HG03159 (cell line): ENCODE data around the gene GDF3.
"Not testable (repeated sequence)": the region's sequence is repeated elsewhere in the genome, so short reads cannot be mapped to it uniquely, and the experiment has no call there.

Experiments
- ATAC-seq: cut with Tn5 transposase; IDR thresholded peaks from one replicate; pipeline ENCODE4 v1.9.1; 2021; ENCODE audit warnings: mild to moderate bottlenecking, moderate library complexity; ENCODE audit not compliant: unreplicated experiment

Gene GDF3

DNA sequence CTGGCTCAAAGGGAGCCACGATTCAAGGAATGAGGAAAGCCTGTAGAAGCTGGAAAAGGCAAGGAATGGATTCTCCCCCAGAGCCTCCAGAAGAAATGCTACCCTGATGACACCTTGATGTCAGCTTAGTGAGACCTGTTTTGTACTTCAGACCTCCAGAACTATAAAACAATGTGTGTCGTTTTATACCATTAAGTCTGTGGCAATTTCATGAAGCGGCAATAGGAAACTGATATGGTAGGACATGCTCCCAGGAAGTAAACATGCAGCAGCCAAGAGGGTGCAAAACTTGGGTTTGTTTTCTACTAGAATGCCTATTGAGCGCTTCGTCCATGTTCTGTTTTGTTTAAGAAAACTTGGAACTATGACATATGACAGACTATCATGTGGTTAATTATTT lies 27.4 kb downstream of the GDF3 start:
- no peak for ATAC-seq

GRCh38 chr12:7667125-7667524 lies 28.4 kb downstream of the GDF3 start:
- no peak for ATAC-seq

DNA sequence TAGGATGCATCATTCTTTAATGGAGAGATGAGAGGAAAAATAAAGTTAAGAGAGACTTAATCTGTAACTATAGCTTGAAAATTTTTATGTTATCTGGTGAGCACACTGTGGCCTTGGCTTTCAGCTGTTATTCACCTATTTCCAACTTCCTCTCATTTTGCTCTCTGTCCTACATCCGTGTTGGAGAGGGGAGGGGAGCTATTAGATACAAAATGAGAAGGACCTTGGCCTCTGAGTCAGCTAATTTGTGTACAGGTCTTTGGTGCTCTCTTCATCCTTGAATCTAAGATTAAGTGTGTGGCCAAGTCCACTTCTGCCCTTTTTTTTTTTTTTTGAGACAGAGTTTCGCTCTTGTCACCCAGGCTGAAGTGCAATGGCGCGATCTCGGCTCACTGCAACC lies 29.0 kb downstream of the GDF3 start:
- no peak for ATAC-seq

DNA sequence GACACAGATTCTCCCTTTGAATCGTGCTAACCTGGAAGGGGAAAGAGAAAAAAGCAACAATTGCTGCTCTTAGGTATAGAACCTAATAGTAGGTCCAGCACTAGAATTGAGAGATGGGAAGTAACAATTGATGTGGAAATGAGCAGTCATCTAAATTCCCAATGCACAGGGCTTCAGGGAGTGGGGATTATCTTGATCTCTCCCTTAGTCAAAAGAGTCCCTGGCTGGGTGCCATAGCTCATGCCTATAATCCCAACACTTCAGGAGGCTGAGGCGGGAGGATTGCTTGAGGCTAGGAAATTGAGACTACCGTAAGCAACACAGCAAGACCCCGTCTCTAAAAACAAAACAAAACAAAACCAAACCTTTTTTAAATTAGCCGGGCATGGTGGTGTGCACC lies 33.8 kb downstream of the GDF3 start:
- no peak for ATAC-seq

GRCh38 chr12:7656121-7656520 lies 39.5 kb downstream of the GDF3 start:
- no peak for ATAC-seq

DNA sequence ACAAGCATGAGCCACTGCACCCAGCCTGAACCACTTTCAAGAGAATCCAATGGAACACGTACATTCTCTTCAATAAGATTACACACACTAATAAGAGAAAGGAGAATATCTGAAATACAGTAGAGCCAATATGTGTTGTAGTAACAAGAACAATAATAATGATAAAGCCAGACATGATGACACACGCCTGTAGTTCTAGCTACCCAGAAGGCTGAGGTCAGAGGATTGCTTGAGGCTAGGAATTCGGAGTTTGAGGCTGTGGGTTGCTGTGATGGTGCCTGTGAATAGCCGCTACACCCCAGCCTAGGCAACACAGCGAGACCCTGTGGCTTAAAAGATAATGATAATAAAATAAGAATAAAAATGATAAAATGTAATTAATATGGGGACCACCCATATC lies 45.5 kb downstream of the GDF3 start:
- ATAC-seq = no peak

GRCh38 chr12:7647071-7647470 lies 48.5 kb downstream of the GDF3 start:
- no peak for ATAC-seq

GRCh38 chr12:7646178-7646475 lies 49.4 kb downstream of the GDF3 start:
- ATAC-seq = no peak

DNA sequence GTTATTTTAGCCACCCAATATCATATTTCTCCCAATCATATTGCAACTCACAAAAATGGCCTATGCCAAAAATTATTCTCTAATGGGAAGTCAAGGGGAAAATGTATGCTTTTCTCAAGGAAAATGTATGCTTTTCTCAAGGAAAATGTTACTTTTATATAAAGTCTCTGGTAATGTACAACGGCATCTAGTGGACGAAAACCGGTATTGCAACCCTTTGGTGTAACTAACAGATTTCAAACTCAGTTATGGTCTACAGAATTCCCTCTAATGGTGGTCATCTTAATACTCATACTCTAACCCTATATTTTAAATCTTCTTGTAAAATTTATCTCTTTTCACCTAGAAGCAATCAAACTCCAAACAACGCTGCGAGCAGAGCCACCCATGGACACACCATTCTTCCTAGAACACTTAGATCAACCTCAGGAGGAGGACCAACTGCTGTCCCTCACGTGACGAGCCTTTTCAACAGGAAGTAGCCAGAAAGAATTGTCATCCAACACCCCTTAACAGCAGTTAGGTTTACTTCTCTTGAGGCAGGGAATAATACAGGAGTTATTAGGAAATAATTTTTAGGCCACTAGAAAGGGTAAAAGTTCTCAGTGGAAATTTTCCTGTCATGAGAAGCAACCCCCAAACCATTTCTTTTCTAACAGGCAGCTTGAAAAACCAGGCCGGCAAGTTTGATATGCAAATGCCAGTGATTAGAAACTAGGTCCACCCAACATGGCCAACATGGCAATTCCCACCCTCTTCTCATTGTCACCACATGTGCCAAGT lies 50.0 kb downstream of the GDF3 start:
- no peak for ATAC-seq

DNA sequence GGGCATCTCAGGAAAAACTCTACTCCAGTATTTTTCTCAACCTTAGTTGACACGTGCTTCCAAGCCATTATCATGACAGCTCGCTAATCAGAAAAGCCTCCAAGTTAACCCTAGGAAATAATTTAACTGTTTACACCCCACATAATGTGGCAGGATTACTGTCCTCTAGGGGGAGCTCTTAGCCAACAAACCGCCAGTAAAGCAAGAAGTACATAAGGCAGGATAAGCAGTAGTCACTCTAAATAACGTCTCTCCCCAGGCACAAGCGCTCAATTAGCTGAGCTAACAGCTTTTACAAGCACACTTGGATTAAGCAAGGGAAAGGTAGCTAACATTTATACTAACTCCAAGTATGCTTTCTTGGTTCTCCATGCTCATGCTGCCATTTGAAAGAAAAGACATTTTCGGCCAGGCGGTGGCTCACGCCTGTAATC lies 52.7 kb downstream of the GDF3 start:
- ATAC-seq = no peak

GRCh38 chr12:7642287-7642686 lies 53.3 kb downstream of the GDF3 start:
- no peak for ATAC-seq

- not testable (repeated sequence) for ATAC-seq
Observed at GRCh38 chr12:7640123-7640995, 55.2 kb downstream of the GDF3 start.
